ENCODE data around the gene FUT7.

DNA sequence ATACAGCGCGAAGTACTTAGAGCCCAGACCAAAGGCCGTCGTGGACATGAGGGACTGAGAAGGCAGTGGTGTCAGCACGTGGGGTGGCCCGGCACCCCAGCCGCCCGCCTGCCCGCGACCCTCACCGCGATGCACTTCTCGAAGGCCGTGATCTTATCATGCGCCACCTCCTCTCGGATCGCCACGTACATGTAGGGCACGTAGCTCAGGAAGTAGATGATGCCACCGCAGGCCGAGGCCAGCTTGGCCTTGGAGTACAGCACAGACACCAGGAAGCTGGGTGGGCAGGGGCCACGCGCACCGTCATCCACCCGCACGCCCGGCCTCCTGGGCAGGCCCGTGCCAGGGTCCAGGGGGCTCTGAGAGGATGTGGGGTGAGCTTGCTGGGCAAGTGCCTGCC is 14.8 kb downstream of the FUT7 start:
- no peak for TF ChIP-seq CTCF (IDR thresholded peaks at IDR 0.05; ENCODE audit: low read length)
- TF ChIP-seq EZH2 (IDR thresholded peaks at IDR 0.05; ENCODE audit: borderline replicate concordance, low read length) = no peak
